PC-3 (cell line): Measurements from ENCODE around the gene PCYOX1L. TPM values are rescaled to one million over a fixed set of nuclear protein-coding genes. Genes with fewer than 3 reads are reported as not detected.

Experiments
- ATAC-seq: fragments of 200-7000 bp; cut with Tn5 transposase; 2 replicates; pipeline ENCODE4 v1.9.1; 2020; ENCODE audit warnings: mild to moderate bottlenecking, moderate library complexity
- BruUV-seq: library from RNA; stranded (reverse); fragments of 400-500 nt; replicated peaks from 2 replicates; lab custom pipeline; 2021; lab: Mats Ljungman, UMichigan
- CTCF ChIA-PET: fragments of 300-600 bp; sonication (Branson Sonifier 250); formaldehyde crosslinking; loops from one replicate; lab custom pipeline; 2022; ENCODE audit warnings: antibody characterized with exemption; lab: Charles Lee
- POLR2A ChIA-PET: fragments of 300-600 bp; sonication (Branson Sonifier 250); formaldehyde crosslinking; loops from one replicate; lab custom pipeline; 2022; ENCODE audit warnings: antibody characterized with exemption; ENCODE audit not compliant: unreplicated experiment; lab: Charles Lee
- DNase-seq: peaks from one replicate; pipeline ENCODE4 v3.0.0-alpha.2; 2015
- H2AFZ ChIP-seq: fragments of 300-600 bp; sonication (generic); 2 replicates; pipeline ENCODE4 v1.6.0; 2016; ENCODE audit warnings: antibody characterized with exemption, low read length
- H3F3A ChIP-seq: fragments of 300-600 bp; sonication (generic); one replicate; pipeline ENCODE4 v1.6.0; 2017; ENCODE audit warnings: antibody characterized with exemption, low read length, control low read depth, mild to moderate bottlenecking; ENCODE audit not compliant: unreplicated experiment
- H3K27ac ChIP-seq: fragments of 300-600 bp; sonication (generic); 2 replicates; pipeline ENCODE4 v1.5.1; 2016; ENCODE audit warnings: mild to moderate bottlenecking, low read length
- H3K27me3 ChIP-seq: fragments of 300-600 bp; sonication (generic); 2 replicates; pipeline ENCODE4 v1.6.1; 2016; ENCODE audit warnings: low read length, mixed read lengths
- H3K36me3 ChIP-seq: fragments of 300-600 bp; sonication (generic); 2 replicates; pipeline ENCODE4 v1.6.1; 2016; ENCODE audit warnings: low read depth, mixed run types, low read length, mixed read lengths
- H3K4me1 ChIP-seq: fragments of 300-600 bp; sonication (generic); 2 replicates; pipeline ENCODE4 v1.5.1; 2016; ENCODE audit warnings: low read length; ENCODE audit not compliant: insufficient read depth
- H3K4me2 ChIP-seq: fragments of 300-600 bp; sonication (generic); 2 replicates; pipeline ENCODE4 v1.6.0; 2016; ENCODE audit warnings: low read length
- H3K4me3 ChIP-seq: fragments of 300-600 bp; sonication (generic); 2 replicates; pipeline ENCODE4 v1.5.1; 2016; ENCODE audit warnings: mild to moderate bottlenecking, low read length, mixed read lengths
- H3K79me2 ChIP-seq: fragments of 300-600 bp; sonication (generic); 2 replicates; pipeline ENCODE4 v1.6.1; 2017; ENCODE audit warnings: low read length, mixed read lengths
- H3K9ac ChIP-seq: fragments of 300-600 bp; sonication (generic); 2 replicates; pipeline ENCODE4 v1.6.0; 2016; ENCODE audit warnings: mild to moderate bottlenecking, low read length
- H3K9me2 ChIP-seq: fragments of 300-600 bp; sonication (generic); replicated peaks from 2 replicates; pipeline ENCODE4 v1.6.1; 2016; ENCODE audit warnings: mixed run types, low read length, mixed read lengths
- H3K9me3 ChIP-seq: fragments of 300-600 bp; sonication (generic); 2 replicates; pipeline ENCODE4 v1.6.1; 2016; ENCODE audit warnings: low read length, mixed read lengths
- H4K20me1 ChIP-seq: fragments of 300-600 bp; sonication (generic); 2 replicates; pipeline ENCODE4 v1.6.1; 2016; ENCODE audit warnings: low read length, mixed read lengths
- EZH2 ChIP-seq: fragments of 300-600 bp; sonication (generic); IDR thresholded peaks from one replicate; pipeline ENCODE4 v1.6.1; 2017; ENCODE audit warnings: antibody characterized with exemption, mild to moderate bottlenecking, low read length; ENCODE audit not compliant: unreplicated experiment
- EZH2phosphoT487 ChIP-seq: fragments of 300-600 bp; sonication (generic); IDR thresholded peaks from 2 replicates; pipeline ENCODE4 v1.6.1; 2018; ENCODE audit warnings: mild to moderate bottlenecking, antibody characterized with exemption, low read length, borderline replicate concordance
- intact Hi-C: fragments of 100-400 bp; cut with micrococcal nuclease; formaldehyde crosslinking; loops from 2 replicates; pipeline ENCODE4 v1.9.0; 2023
- total RNA-seq: library from RNA; depleted of rRNA; stranded (reverse); fragments of >200 nt; gene quantifications from 2 replicates; pipeline ENCODE4 v1.2.3, GENCODE V29; 2014
- TF ChIP-seq, protein P1 (sequence below): fragments of 300-600 bp; sonication (generic); conservative IDR thresholded peaks from 2 replicates; pipeline ENCODE4 v1.5.1; 2017; ENCODE audit warnings: antibody characterized with exemption, low read depth, mild to moderate bottlenecking, low read length

The PCYOX1L gene
- total RNA-seq, 1 experiment from 2014 or later: 12.8 TPM

GRCh38 chr5:149399775-149400174 lies 41.9 kb downstream of the PCYOX1L start:
- no peaks in the 10 kb centered on the region for H3K36me3 ChIP-seq
- POLR2A ChIA-PET: no interaction called here
- H3K27ac ChIP-seq: no peak overlapping the region
- ATAC-seq (no peak), DNase-seq (no peak)
- H3K4me2 ChIP-seq: no peak overlapping the region
- no peaks in the 10 kb centered on the region for H3K9me3 ChIP-seq
- TF ChIP-seq, protein P1, sequence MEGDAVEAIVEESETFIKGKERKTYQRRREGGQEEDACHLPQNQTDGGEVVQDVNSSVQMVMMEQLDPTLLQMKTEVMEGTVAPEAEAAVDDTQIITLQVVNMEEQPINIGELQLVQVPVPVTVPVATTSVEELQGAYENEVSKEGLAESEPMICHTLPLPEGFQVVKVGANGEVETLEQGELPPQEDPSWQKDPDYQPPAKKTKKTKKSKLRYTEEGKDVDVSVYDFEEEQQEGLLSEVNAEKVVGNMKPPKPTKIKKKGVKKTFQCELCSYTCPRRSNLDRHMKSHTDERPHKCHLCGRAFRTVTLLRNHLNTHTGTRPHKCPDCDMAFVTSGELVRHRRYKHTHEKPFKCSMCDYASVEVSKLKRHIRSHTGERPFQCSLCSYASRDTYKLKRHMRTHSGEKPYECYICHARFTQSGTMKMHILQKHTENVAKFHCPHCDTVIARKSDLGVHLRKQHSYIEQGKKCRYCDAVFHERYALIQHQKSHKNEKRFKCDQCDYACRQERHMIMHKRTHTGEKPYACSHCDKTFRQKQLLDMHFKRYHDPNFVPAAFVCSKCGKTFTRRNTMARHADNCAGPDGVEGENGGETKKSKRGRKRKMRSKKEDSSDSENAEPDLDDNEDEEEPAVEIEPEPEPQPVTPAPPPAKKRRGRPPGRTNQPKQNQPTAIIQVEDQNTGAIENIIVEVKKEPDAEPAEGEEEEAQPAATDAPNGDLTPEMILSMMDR: no peak
- peaks cover 6% of the 10 kb centered on the region; the same call in 1 of the 2 replicates for H3K4me1 ChIP-seq
- no peaks in the 10 kb centered on the region for H3K27me3 ChIP-seq
- H3K9me2 ChIP-seq: no peaks in the 10 kb centered on the region
- no peak overlapping the region for H3K9ac ChIP-seq
- no peak overlapping the region for H3K4me3 ChIP-seq
- no TSS peak for BruUV-seq
- no peaks in the 10 kb centered on the region for H4K20me1 ChIP-seq
- H3K79me2 ChIP-seq: no peaks in the 10 kb centered on the region
- intact Hi-C loops: no loop called here
- CTCF ChIA-PET: no interaction called here
- H3F3A ChIP-seq: no peaks in the 10 kb centered on the region
- no peak overlapping the region for H2AFZ ChIP-seq

- CTCF ChIA-PET: no interaction called here
- POLR2A ChIA-PET: no interaction called here
These were observed 42.5 kb downstream of the PCYOX1L start for GRCh38 chr5:149400304-149400703.

GRCh38 chr5:149401051-149401450 lies 43.2 kb downstream of the PCYOX1L start:
- H3F3A ChIP-seq: no peaks in the 10 kb centered on the region
- no peak for ATAC-seq
- H3K36me3 ChIP-seq: no peaks in the 10 kb centered on the region
- no peak for DNase-seq
- H3K79me2 ChIP-seq: no peaks in the 10 kb centered on the region
- no peak overlapping the region for H2AFZ ChIP-seq
- intact Hi-C loops: no loop called here
- H3K27me3 ChIP-seq: no peaks in the 10 kb centered on the region
- peaks cover 6% of the 10 kb centered on the region; the same call in 1 of the 2 replicates for H3K4me1 ChIP-seq
- H3K27ac ChIP-seq: no peak overlapping the region
- POLR2A ChIA-PET: no interaction called here
- H4K20me1 ChIP-seq: no peaks in the 10 kb centered on the region
- no peak for TF ChIP-seq EZH2phosphoT487
- no peak for TF ChIP-seq EZH2
- TF ChIP-seq, protein P1: no peak
- H3K9me2 ChIP-seq: no peaks in the 10 kb centered on the region
- no TSS peak for BruUV-seq
- H3K9ac ChIP-seq: no peak overlapping the region
- no peak overlapping the region for H3K4me3 ChIP-seq
- H3K4me2 ChIP-seq: no peak overlapping the region
- CTCF ChIA-PET: no interaction called here
- H3K9me3 ChIP-seq: no peaks in the 10 kb centered on the region

More at GRCh38 chr5:149400304-149400703, 42.5 kb downstream of the PCYOX1L start:
- Histone ChIP-seq H3K27me3 (no peaks in the 10 kb centered on the region), H3K27ac (no peak overlapping the region), H2AFZ (no peak overlapping the region), H4K20me1 (no peaks in the 10 kb centered on the region), H3K9me3 (no peaks in the 10 kb centered on the region), H3K4me3 (no peak overlapping the region), H3K36me3 (no peaks in the 10 kb centered on the region), H3K4me2 (no peak overlapping the region), H3K79me2 (no peaks in the 10 kb centered on the region), H3K4me1 (peaks cover 6% of the 10 kb centered on the region; the same call in 1 of the 2 replicates), H3K9me2 (no peaks in the 10 kb centered on the region), H3F3A (no peaks in the 10 kb centered on the region), H3K9ac (no peak overlapping the region)
- ATAC-seq (no peak), DNase-seq (no peak)
- intact Hi-C loops: no loop called here
- TF ChIP-seq EZH2phosphoT487 (no peak), EZH2 (no peak)
- TF ChIP-seq, protein P1: no peak
- no TSS peak for BruUV-seq
